SK-N-DZ (cell line): Measurements from ENCODE around the gene ADAMTS17.

Experiments used
- DNase-seq: peaks from one replicate; pipeline ENCODE4 v3.0.0-alpha.2; 2015; ENCODE audit warnings: low spot score

ADAMTS17 gene

DNA sequence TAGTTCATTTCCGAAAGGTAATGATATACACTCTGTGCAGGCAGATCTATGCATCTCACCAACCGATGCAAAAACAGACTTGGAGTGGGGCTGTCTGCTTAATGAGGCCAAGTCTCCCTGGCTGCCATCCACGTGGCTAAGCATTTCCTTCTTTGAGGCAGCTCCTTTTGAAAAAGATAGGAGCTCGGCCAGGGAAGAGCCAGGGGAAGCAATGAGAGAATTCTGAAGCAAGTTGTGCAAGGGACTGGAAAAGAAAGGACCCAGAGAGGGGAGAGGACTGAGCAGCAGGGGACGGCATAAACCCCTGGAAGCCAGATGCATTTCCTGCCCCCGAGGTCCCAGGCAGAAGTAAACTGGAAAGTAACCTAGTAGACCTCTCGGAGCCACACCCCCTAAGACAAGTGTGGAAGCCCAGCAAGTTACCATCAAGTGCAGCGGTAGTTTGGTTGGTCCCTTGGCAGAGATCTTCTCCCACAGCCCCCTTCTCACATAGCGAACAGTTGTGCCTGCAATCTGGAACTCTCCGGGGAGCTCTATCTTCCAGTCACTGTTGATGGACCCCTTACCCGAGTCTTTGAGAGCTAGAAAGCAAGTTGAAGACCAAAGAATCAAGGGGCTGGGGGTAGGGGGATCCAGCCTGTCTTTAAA, 288.2 kb downstream of the ADAMTS17 start:
- DNase-seq, result no peak

DNA sequence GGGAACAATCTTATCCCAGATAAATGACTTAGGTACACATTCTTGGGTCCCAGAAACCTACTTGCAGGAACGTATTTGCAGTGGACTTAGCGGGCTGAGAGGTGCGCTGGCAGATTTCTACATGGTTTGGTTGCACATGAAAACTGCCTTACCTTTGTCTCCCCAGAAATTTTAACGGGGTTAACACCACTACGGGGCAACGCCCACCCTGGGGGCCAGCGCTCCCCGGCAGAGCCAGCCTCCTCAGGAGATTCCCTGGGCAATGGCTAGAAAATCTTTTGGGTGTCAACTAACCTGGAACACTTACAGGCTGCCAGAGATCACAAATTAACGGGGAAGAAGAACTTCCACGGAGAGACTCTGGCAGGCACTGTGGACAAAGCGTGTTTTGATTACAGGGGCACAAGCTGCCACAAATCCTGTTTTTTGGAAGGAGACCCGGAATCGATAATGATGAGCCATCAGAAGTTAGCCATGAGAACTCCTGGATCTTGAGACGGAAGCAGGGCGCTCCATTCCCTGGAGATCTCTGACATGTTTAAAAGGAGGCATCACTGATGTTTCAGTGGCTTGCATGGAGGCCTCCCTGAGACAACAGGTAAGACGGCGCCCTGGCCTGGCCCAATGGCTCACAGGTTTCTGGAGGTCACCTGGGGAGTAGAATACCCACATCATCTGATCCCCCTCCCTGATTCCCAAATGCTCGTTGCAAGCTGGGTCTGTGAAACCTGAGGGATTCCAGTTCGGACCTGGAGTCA, 288.9 kb downstream of the ADAMTS17 start:
- DNase-seq, result no peak

DNA sequence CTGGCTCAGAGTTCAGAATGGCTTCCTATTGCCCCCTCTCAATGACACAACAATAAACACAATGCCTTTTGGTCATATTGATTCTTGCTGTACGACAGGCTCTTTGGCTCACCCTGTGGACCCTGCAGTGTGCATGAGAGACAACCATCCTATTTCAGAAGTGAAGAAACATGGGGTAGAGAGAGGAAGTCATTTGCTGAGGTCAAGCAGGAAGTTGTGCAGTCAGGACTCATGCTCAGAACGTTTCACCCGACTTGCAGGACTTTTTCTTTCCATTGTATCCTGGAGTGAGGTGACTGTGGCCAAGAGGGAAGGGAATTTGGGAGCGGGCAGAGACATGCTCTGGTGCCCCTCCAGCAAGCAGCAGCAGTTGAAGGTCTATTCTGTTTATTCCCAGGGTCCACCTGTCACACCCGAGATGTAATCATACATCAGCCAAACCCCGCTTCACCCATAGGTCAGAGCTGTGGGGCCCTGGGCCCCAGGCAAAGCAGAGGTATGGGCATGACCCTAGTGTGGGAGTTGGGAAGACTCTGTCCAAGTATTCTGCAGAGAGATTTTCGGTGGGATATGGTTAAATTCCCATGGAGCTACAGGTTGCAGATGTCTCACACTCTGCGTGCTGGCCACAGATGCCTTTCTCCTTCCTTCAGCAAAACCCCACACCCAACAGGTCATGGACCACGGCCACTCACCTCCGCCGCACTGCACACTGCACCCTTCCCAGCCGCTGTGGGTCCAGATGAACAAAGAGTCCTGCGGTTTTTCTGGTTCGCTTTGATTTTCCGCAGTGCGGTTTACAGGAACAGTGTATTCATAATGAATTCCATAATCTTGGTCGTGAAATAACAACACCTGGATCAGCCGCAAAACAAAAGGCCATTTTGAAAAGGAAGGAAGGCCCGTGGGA, 290.6 kb downstream of the ADAMTS17 start:
- no peak for DNase-seq

DNA sequence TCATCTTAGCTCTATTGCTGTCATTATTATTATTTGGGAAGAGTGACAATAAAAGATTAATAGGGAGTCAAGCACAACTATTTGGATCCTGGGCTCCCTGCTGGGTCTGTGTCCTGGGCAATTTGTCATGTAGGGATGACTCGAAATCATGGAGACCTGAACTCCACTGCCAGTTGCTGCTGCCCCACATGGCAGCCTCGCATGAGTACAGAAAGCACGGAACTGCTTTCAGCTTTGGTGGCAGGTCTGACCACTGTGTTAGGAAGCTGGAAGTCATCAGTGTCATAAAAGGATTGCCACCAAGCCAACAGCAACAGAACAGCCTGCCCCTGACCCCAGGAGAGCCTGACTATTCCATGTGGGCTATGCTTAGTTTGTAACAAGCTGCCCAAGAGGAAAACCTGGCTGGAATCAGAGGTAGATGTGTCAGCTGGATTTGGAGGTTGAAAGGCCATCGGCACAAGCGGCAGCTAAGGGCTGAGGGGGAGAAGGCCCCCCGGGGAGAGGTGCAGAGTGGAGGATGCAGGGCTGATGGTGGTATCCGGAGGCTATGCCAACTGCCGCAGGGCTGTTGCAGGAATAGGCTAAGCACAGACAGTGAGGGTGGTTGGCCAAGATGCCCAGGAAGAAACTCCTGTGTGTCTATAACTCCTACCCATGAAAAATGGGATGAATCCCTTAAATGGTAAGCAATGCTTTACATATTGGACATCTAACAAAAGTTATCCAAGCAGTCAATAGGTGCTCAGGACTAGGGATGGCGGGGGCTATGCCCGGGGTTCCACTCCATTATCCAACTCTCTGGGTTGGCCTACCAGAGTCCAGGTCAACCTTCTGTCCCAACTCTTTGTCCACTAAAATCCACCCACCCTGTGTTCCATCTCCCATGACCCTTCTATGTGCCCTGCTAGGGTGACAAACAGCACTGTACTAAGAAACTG, 291.6 kb downstream of the ADAMTS17 start:
- DNase-seq, result no peak

GRCh38 chr15:100049483-100049882, 292.3 kb downstream of the ADAMTS17 start:
- DNase-seq, result no peak

- no peak for DNase-seq
Measured at GRCh38 chr15:100048736-100049135, 293.0 kb downstream of the ADAMTS17 start.

DNA sequence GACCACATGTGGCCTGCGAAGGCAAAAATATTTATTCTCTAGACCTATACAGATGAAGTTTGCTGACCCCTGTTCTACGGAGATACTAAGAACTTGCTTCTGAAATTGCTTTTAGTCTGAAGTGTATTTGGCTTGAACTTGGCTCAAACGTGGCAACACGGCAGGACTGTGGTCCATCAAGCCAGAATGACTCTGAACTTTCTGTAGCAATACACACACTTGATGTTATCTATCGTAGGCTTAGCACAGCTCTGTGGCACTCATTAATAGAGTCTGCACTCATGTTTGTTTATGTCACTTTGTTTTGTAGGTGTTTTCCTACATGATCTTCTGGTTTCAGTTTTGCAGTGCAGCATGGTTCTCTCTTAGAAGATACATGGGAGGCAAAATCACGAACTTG, 298.1 kb downstream of the ADAMTS17 start:
- DNase-seq, result no peak

DNA sequence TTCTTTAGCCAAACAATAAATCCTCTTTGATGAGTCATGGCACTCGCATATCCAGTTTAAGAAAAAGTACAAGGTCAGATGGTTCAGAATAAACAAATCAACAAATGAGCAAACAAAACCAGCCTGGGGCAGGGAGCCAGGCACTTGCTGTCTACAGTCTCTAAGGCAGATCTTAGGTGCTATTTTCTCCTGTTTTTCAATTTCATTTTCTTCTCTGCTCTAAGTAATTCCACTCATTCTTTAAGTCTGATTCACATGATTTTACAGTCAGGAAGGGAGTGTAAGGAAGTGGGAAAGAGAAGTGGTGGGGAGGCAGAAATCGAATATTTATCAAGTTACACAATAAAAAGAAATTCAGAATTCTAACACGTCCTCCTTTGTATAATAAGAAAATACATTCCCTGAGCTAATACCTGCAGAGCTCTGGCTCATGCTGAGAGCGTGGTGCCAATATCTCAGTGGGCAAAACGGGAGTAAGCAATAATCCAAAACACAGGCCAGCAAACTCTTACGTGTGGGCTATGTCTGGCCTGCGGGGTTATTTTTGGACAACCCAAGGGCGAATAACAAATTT, 298.6 kb downstream of the ADAMTS17 start:
- no peak for DNase-seq

- no peak for DNase-seq
Measured at GRCh38 chr15:100042558-100042957, 299.2 kb downstream of the ADAMTS17 start.

DNA sequence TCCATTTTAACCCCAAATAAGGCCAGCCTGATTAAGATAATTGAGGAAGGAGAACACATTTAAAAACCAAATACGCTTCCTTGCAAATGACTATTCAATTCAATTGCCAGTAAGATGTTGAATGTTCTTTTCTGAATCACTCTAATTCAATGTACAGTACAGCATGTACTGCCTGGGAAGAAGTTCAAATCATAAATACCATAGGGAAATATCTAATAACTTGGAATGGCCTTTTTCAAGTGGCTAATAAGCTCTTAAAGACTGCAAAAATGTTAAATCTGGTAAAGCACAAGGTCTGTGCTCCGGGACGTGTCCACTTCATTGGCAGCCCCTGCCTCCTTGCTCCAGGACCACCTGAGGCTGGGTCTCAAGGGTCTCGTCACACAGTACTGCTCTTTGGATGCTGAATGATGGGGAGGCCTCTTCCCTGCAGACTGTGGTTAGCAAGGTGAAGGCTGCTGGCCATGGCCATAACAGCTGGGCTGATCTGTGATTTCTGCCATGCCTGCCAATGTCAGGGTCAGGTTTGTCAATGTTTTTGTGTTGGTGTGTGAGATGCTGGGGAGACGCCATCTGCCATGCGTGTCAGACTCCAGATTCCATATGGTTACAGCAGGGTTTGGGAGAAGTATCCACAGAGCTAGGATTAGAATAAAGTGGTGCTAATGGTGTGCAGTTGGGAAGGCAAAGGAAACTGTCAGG, 300.5 kb downstream of the ADAMTS17 start:
- no peak for DNase-seq

DNA sequence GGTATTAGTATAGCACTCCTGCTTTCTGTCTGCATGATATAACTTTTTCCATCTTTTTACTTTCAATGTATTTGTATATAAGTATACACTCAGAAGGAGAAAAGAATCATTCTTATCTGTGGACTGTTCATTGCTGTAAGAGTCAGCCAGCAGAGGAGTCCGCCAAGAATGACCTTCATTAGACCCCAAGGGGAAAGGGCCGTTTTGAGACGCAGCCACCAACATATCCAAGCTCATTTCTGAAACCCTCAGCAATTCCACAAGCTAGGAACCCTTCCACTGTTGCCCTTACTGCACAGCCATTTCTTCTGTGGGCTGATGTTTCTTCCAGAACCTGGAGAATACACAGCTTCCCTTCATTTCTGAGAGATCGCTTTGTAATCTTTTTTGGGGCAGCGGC, 301.8 kb downstream of the ADAMTS17 start:
- DNase-seq, result no peak

- no peak for DNase-seq
Measured at GRCh38 chr15:100038736-100039135, 303.0 kb downstream of the ADAMTS17 start.

- no peak for DNase-seq
Measured at GRCh38 chr15:100037901-100038300, 303.9 kb downstream of the ADAMTS17 start.

DNA sequence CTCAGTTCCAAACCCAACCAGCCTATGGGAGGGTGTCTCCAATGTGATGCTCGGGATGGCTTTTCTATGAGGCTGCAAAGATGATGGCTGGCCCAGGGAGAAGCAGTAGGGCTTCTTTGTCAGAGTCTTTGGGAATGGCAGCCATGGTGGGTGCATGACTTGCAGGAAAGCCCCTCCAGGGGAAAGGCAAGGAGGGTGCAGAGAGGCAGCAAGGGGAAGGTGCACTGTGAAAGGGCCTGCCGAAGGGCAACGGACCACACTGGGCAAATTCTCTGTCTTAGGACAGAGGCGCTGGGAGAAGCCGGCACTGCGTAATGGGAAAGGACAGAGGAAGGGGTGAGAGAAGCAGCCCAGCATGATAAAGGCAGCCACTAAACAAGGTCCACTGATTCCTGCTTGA, 305.8 kb downstream of the ADAMTS17 start:
- no peak for DNase-seq

GRCh38 chr15:100034191-100034590, 307.6 kb downstream of the ADAMTS17 start:
- no peak for DNase-seq

- no peak for DNase-seq
Measured at GRCh38 chr15:100033140-100033857, 308.5 kb downstream of the ADAMTS17 start.

DNA sequence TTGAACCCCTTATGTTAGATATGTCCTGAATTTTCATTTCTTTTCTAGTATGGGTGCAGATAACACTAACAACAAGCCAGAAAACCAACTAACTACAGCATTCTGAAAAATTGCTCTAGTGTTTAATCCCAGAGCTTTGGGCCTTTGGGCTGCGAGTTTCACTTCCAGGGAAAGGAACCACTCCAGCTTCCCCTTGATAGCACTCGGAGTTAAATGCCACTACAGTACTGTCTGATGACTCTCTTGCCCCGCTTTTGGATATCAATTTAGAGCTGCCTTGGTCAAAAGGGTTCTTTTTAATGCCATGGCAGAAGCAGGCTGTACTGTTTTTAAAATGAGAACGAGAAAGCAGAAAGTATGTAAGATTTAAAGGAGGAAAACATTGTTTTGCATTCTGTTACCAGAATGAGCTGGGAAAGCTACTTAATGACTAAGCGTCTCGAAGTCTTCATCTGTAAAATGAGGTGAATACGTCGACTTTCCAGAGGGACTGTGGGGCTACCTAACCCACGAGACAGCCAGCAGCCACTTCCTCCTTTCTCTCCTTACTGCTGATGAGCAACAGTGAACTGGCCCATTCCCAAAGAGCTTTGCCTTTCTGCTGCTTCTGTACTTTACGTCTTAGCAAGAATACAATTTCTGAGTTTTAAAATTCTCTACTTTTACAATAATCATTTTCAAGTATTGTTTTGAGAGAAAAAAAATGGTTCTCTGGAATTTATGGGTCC, 309.3 kb downstream of the ADAMTS17 start:
- no peak for DNase-seq

DNA sequence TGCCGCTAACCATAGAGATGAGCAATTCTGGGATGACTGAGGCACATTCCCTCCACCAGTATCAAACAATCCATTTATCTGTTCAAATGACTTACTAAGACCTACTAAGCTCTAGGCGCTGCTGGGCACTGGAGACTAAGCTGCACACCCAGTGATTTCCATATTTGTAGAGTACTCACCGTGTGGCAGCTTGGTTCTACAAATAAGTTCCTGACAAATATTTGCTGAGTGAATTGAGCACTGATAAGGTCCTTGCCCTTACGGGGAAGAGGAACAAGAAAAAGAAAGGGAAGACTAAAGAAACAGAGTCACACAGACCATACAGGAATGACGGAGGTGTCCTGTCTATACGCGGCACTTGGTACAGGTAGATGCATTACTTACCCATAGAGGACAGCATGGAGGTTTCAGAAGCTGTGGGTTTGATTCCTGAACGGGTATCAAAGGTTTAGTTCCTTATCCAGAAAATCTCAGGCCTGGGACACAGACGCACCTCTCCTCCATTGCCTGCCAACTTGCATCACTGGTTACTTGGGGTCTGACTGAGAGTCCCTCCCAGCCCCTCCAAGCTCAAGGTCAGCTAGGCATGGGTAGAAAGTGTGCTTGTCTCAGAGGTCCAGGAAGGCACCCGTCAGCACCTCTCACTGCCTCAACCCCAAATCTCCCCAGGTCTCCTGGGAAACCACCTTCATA, 310.0 kb downstream of the ADAMTS17 start:
- DNase-seq, result no peak
